Measurements from ENCODE around the gene NHS.

The NHS gene

DNA sequence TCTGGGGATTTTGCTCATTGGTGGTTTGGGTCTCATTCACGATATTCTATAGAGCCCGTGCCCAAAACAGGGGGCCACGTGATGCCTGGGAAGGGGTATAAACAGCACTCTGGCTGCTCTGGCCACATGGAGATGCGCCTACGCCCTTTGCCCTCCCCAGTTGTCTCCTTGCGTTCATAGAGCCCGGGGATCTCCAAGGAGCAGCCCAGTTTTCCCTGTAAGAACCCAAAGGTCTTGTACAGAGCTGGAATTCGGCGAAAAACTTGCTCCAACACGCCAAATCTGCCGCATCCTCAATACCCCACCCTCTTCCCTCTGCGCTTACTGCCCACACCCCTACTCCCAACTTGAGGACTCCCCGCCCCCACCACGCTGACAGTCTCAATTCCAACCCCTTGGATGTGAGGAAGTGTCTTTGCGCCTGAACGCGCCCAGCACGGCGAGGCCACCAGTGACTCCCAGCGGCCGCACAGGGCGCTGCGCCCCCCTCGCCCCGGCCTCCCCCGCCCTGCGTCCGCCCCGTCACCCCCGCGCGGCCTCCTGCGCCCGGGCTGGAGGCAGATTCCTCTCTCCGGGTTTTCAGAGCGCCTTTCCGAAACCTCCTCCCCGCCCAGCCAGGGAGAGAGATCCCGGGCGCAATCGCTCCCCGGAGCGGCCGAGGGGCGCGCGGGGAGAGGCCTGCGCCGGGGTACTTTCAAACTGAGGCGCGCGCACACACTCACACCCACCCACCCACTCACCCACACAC is at the start of gene NHS:
TSS of gene NHS (plus strand) at position 582 of the 748 bp plus-strand sequence. CDS start 558 bp downstream, outside the sequence.
- no peak for DNase-seq (ENCODE audit: low read depth in 3 of 3)

- no peak for DNase-seq (ENCODE audit: low read depth in 3 of 3)
Measured at GRCh38 chrX:17328837-17329236, 46.2 kb upstream of the NHS start.

DNA sequence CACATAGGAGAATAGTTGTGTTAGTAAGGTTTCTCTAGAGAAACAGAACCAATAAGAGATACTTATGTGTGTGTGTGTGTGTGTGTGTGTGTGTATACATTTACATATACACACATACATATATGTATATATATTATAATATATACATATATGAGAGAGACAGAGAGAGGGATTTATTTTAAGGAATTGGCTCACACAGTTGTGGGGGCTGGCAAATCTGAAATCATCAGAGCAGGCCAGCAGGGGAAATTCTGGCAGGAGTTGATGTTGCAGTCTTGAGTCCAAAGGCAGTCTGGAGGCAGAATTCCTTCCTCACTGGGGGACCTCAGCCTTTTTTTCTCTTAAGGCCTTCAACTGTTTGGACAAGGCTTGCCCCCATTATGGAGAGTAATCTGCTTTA is 38.6 kb upstream of the NHS start:
- DNase-seq (ENCODE audit: low read depth in 3 of 3) = no peak

GRCh38 chrX:17355976-17356375 is 19.0 kb upstream of the NHS start:
- DNase-seq (ENCODE audit: low read depth in 3 of 3) = no peak

DNA sequence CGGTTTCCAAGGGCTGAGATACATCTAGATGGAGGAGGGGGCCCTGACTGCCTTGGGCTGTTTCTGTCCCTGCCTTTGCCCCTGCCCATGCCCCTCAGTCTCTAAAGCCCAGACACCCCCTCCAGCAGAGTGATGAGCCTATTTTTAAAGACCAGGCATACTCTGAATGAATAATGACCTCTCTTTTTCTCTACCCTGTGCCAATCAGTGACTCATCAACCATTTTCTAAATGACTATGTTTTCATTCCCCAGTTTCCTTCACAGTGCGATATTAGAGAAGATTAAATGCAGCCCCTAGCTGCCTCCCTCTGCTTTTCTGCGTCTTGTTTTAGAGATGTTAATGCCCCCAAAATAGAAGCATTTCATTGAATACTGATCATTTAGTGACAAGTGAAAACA is 15.5 kb upstream of the NHS start:
- no peak for DNase-seq (ENCODE audit: low read depth in 3 of 3)

DNA sequence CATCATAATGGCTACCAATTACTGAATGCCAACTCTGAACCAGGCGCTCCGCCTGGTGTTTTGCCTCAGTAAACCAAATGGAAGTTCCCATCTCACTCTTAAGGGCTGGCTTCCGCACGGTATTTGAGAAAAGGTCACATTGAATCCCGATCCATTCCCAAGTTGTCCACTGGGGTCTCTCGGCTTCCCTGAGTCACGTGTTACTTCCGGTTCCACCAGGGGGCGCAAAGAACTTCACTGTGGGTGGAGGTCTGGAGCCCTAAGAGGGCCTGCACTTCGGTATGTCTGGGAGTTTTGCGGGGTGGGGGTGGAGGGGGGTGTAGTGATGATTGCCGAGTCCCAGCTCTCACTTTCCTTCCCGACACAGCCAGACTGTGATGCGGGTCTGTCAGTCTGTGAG is 13.4 kb upstream of the NHS start:
- DNase-seq (ENCODE audit: low read depth in 3 of 3) = no peak

DNA sequence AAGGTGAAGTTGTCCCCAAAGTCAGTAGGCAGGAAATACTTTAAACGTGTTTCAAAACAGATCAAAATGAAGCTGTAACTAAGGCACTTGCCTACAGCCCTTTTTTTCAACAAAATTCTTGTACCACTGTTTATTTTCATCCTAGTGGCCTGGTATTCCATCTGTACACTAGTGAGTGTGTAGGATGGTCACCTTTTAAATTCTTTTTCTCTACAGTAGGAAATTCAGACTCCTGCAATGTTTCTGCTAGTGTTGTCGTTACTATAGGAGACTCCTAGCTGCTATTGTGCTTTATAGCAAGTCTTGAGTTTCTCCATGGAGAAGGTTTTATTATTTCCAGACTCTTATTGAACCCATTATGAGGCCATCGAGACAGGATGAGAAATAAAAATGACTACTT is 7.0 kb upstream of the NHS start:
- no peak for DNase-seq (ENCODE audit: low read depth in 3 of 3)

DNA sequence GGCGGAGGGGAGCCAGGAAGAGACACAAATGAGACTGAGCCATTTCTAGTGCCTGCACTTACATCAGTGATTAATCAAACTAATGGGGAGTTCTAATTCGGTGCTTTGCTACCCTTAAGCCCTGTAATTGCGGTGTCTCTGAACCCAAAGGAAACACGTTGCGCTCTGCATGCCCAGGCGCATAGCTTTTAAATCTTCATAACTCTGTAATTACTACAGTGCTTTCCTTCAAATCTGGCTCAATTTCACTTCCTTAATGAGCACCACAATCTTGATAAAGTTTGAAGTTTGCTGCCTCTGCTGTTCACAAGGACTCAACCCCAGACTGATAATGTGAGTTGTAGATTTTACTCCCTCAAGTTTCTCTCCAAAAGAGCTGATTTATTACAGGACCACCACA is 5.7 kb upstream of the NHS start:
- DNase-seq (ENCODE audit: low read depth in 3 of 3) = no peak

- no peak for DNase-seq (ENCODE audit: low read depth in 3 of 3)
Measured at GRCh38 chrX:17370191-17370590, 4.8 kb upstream of the NHS start.

- no peak for DNase-seq (ENCODE audit: low read depth in 3 of 3)
Measured at GRCh38 chrX:17372052-17372451, 2.9 kb upstream of the NHS start.

DNA sequence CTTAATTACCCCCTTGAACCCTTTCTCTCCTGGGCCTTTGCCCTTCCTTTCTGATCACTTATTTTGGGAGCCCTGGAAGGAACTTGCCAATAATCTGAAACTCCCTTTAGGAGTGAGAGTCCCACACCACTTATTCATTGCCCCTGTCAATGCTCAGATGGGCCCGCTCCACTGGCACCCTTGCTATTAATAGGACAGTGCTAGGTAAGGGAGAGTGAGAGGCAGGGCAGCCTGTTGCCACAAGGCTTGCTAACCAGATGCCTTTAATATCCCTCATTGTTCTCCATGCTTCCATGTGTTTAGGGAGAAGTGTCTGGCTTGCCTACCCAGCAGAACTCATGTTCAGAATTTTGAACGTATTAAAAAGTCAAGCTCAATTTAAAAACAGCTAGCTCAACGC is 1.7 kb upstream of the NHS start:
- DNase-seq (ENCODE audit: low read depth in 3 of 3) = no peak

GRCh38 chrX:17375367-17375636 is 302 bp downstream of the NHS start:
- no peak for DNase-seq (ENCODE audit: low read depth in 3 of 3)

DNA sequence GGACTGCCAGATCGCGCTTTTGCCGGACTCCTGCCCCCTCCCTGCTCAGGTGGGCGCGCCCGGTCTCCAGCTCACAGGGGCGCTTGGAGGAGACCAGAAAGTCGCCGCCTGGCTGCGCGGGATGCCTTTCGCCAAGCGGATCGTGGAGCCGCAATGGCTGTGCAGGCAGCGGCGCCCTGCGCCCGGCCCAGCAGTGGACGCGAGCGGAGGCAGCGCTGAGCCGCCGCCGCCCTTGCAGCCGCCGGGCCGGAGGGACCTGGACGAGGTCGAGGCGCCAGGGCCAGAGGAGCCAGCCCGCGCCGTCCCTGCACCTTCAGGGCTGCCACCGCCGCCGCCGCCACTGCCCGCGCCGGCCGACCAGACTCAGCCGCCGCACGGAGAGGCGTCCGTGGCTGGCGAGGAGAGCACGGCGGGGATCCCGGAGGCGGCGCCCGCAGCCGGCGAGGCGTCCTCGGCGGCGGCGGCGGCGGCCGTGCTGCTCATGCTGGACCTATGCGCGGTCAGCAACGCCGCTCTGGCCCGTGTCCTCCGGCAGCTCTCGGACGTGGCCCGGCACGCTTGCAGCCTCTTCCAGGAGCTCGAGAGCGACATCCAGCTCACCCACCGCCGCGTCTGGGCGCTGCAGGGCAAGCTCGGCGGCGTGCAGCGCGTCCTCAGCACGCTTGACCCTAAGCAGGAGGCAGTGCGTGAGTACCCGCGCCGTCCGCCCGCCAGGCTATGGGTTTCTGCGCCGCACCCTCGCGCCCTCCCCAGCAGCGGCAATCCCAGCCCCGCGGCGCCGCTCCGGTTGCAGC is 834 bp downstream of the NHS start:
- DNase-seq (ENCODE audit: low read depth in 3 of 3) = no peak

GRCh38 chrX:17376431-17377077 is 1.6 kb downstream of the NHS start:
- DNase-seq (ENCODE audit: low read depth in 3 of 3) = no peak

DNA sequence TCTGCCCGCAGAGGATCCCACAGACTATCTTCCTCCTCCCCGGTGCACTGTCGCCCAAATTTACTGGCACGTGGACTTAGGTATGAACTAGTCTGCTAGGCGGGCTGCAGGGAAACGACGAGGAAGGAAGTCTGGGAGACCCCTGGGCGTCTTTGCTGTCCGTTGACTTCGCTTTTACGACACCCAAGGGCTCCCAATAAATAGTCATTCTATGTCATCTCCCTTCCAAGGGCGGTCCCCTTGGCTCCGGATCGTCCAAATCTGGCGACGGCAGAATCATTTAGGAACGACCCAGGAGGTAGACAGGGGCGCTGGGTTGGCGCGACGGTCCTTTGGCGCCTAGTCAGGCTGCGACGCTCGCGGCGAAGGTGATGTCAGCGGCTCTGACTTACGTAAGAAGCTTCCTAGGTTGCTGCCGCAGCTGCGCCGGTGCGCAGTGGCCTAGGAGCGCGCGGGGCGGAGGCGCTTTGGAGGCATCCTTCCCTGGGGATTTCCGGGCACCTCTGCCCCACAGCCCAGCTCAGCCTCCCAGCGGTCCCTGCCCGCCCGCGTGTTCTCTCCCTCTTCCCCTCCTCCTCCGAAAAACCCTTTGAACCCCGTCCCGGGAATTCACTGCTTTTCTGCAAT is 2.2 kb downstream of the NHS start:
- DNase-seq (ENCODE audit: low read depth in 3 of 3) = peak in 1 of 3 experiments; percentile 30

GRCh38 chrX:17377795-17378194 is 2.8 kb downstream of the NHS start:
- DNase-seq (ENCODE audit: low read depth in 3 of 3) = peak in 1 of 3 experiments; percentile 33

GRCh38 chrX:17380221-17380620 is 5.2 kb downstream of the NHS start:
- DNase-seq (ENCODE audit: low read depth in 3 of 3) = no peak

DNA sequence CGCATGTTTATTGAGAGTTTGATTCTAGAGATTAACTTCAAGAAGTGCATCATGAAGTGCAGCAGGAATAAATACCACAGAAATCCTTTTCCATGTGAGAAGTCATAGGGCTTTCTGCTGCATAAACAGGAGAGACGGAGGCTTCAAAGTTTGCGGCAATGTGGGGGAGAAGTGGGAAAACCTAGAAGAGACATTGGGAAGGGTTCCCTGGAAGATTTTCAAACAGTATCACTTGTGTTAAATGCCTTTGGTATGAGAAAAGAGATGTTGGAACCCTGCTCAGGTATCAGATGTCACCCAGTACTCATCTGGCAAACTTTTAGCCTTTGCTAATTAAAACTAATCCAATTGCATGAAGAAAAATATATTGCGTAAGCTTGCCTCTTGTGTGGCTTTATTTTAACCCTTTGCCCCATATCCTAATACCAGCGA is 15.4 kb downstream of the NHS start:
- no peak for DNase-seq (ENCODE audit: low read depth in 3 of 3)

DNA sequence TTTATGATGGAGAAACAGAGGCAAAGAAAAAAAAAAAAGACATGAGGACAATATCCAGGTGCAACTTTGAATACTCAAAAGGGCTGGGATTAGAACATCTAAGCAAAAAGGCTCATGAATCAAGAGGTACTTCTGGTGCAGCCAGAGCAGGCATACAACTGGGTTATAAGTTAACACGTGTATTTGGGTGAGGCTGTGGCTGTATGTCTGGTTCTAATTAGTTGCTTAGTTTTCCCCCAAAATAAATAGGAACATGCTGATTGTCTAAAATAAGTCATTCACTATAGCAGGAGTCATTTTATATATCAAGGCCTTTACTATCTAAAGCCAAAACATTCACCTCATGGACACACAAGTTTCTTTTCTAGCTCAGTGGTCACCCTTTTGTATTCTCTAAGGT is 20.2 kb downstream of the NHS start:
- DNase-seq (ENCODE audit: low read depth in 3 of 3) = no peak

- DNase-seq (ENCODE audit: low read depth in 3 of 3) = no peak
Measured at GRCh38 chrX:17397074-17397473, 22.1 kb downstream of the NHS start.

- no peak for DNase-seq (ENCODE audit: low read depth in 3 of 3)
Measured at GRCh38 chrX:17403189-17403691, 28.2 kb downstream of the NHS start.

DNA sequence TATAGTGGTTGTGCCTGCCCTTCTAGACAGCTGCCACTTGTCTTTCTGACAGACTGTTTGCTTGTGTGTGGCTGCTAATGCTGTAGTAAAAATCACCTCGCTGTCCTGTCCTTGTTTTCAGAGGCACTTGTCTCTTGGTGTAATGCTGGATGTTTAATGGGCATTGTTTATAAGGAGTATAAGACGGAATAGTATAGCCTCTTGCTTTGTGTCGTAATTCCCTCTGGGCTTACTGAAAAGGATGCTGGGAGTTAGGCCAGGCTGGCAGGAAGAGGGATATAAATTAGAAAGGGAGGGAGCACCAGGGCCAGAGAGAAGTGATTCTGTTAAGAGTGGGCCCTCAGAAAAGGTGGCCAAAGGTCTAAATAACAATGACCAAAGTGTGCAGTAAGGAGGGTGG is 29.0 kb downstream of the NHS start:
- DNase-seq (ENCODE audit: low read depth in 3 of 3) = no peak

All from stimulated activated CD4-positive, alpha-beta T cell treated with anti-CD3 and anti-CD28 coated beads, TNF-alpha, amount 100 ng/mL, for 24 hours (primary cell).